HG03039 (cell line): ENCODE measurements around the gene CASQ1.

Source experiments
- ATAC-seq: cut with Tn5 transposase; IDR thresholded peaks from one replicate; pipeline ENCODE4 v1.9.1; 2021; ENCODE audit warnings: mild to moderate bottlenecking, moderate library complexity; ENCODE audit not compliant: unreplicated experiment

Gene CASQ1

GRCh38 chr1:160189649-160190625 is at the start of gene CASQ1:
CASQ1 (plus strand) TSS chr1:160190575; CDS start chr1:160190752, 177 bp downstream.
- ATAC-seq: no peak

DNA sequence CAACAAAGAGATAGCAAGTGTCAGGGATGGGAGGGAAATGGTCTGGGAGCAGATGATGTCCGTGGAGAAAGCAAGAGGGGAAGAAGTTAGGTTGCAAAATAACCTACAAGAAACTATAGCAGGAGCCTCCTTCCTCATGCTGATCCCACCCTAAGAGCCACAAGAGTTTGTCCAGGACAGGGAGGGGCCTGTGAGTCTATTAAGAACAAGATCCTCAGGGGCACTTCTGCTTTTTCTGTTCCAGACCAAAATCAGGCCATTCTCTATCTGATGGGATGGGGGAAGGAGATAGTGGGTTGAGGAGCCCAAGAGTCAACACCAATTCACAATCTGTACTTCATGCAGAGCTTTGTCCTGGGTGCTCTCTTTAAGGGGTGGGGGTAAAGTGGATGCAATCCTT is 46.7 kb upstream of the CASQ1 start:
- no peak for ATAC-seq

DNA sequence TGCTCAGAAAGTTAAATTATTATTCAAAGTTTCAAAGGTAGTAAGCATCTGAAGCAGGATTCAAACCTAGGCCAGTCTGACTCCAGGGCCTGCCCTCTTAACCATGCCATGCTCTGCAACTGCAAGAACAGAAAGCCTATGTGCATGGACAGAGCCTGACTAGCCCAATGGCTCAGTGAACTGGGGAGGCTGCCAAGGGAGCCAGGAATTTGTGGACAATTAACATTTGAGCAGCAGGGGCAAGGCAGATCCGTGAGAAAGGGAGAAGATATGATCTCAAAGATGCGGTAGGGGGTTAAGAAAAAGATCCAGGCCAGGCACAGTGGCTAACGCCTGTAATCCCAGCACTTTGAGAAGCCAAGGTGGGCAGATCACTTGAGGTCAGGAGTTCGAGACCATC is 45.5 kb upstream of the CASQ1 start:
- no peak for ATAC-seq

GRCh38 chr1:160146107-160146506 is 44.3 kb upstream of the CASQ1 start:
- ATAC-seq: no peak

DNA sequence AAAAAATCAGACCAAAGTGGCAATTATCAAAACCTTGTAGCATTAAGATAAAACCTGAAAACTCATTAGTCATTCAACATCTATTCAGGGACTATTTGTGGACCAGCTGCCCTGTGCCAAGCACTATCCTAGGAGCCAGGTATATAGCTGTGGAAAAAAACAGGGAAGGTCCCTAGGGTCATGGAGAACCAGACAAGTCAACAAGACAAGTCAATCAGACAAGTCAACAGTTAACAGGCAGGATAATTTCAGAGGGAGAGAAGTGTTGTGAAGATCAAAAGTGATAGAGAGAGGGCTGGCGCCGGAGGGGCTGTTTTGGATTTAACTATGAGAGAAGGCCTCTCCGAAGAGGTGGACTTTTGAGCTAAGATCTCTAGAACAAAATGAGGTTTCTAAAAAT is 42.3 kb upstream of the CASQ1 start:
- no peak for ATAC-seq

DNA sequence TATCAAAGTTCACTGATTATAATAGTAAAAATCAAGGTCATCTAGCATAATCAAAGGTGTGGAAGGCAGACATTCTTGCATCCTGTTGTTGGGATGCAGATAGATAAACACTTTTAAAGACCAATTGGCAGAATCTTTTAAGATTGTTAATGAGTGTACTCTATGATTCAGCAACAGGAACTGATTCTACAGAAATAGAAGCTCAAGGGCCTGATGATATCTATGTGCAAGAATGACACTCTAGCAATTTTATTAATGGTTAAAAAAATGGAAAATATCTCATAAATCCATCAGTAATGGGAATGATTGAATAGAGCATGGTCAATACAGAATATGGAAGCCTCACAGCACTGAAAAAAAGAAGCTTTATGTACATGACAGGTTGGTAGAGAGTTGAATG is 41.1 kb upstream of the CASQ1 start:
- no peak for ATAC-seq

DNA sequence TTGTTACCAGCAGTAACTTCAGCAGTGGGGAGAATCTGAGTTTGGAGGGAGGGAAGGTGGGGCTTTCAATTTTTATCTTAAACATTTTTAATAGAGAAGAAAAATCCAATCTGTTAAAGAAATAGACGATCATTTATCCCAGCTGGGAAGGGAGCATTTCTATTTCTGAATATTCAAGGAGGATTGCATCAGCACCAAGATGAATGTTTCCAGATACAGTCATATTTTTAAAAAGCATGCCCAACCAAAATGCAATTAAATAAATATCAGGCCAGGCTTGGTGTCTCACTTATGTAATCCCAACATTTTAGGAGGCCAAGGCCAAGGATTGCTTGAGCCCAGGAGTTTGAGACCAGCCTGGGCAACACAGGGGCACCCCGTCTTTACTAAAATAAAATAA is 40.7 kb upstream of the CASQ1 start:
- no peak for ATAC-seq

DNA sequence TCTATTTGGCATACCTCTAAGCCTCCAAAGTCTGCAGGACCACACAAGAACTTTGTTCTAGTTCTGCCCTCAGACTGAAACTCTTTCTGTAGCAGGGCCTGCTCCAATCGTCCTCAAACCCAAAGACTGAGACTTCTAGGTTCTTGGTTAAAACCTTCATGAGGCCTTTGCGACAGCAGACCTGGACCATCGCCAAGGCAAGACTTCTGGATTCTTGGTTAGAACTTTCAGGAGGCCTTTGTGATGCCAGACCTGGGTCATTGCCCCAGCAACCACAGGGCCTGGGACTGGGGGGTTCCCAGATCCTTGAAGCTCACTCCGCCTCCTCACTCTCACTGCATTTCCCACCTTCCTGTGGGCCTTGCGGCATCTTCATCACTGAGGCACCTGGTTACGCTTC is 39.1 kb upstream of the CASQ1 start, which contains the start of gene ATP1A4:
Gene ATP1A4 (plus strand): TSS at position 301 of the 400 bp plus-strand sequence. CDS start 438 bp downstream, outside the sequence.
- ATAC-seq: no peak

DNA sequence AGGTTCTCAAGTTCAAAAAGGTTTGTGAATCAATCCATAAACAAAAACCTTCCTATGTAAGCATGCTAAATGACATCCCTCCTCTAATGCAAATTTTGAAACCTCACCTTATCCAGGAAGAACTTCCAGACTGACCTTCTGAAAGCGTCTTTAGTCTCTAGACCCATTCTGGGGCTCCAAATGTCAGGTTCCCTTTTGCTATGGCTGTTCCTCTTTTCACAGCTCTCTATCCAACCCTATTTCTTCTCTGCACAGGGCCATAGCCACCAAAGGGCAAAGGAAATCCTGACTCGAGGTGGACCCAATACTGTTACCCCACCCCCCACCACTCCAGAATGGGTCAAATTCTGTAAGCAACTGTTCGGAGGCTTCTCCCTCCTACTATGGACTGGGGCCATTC is 35.6 kb upstream of the CASQ1 start:
- ATAC-seq: no peak

DNA sequence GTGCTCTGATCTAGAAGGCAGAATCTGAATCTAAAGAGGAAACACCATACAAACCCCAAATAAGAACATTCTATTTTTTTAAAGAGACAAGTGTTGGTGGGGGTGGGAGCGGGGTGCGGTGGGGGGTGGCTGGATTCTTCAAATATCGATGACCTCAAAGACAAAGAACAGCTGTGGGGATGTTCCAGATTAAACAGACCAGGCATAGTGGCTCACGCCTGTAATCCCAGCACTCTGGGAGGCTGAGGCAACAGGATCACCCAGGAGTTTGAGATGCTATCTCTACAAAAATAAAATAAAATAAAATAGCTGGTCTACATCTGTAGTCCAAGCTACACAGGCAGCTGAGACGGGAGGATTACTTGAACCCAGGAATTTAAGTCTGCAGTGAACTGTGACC is 34.0 kb upstream of the CASQ1 start:
- no peak for ATAC-seq

DNA sequence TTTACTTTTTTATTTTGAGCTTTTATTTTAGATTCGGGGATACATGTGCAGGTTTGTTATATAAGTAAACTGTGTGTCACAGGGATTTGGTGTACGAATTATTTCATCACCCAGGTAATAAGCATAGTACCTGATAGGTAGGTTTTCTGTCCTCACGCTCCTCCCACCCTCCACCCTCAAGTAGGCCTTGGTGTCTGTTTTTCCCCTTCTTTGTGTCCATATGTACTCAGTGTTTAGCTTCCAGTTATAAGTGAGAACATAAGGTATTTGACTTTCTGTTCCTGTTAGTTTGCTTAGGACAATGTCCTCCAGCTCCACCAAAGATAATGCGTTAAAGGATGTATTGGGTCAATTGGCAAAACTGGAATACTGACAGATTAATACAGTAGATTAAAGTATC is 33.2 kb upstream of the CASQ1 start:
- no peak for ATAC-seq

DNA sequence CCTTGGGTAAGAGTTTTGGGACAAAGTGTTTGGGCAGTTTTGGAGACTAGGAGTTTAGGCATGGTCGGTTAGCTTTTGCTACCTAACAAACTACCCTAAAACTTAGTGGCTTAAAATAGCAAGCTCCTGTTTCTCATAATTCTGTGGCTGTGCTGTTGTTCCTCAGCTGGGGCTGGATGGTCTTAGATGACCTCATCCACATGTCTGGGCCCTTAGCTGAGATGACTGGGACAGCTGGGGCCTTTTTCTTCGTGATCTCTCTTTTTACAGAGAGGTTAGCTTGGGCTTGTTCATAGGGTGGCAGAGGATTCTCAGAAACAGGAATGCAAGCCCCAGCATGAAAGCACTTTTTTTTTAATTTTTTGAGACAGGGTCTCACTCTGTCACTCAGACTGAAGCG is 32.3 kb upstream of the CASQ1 start:
- no peak for ATAC-seq

DNA sequence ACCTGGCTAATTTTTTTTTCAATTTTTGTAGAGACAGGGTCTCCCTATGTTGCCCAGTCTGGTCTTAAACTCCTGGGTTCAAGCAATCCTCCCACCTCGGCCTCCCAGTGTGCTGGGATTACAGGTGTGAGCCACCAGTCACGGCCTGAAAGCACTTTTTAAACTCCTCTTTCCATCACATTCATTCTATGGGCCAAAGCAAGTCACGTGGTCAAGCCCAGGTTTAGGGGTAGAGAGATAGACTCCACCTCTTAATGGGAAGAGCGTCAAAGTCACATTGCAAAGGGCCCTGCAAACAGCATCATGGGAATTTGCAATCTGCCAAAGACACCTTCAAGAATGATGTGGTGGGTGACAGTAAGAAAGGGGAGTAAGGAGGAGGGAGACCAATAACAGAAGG is 31.8 kb upstream of the CASQ1 start:
- no peak for ATAC-seq

DNA sequence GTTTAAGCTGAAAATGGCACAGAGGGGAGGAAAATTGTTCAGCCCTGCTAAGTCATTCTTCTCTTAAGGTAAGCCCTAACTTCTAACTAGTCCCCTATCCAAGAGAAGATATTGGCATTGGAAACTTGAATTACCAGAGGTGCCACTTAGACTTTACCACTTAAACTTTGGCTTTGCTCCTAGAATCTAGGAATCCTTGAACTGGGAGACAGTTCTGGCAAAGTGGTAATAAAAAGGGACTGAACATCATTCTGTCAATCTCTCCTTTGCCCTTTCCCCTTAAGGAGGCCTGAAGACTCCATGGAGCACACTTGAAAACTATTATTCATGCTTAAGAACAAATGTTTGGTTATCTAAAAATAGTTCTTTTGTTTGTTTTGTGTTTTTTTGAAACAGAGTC is 30.5 kb upstream of the CASQ1 start:
- ATAC-seq: no peak

DNA sequence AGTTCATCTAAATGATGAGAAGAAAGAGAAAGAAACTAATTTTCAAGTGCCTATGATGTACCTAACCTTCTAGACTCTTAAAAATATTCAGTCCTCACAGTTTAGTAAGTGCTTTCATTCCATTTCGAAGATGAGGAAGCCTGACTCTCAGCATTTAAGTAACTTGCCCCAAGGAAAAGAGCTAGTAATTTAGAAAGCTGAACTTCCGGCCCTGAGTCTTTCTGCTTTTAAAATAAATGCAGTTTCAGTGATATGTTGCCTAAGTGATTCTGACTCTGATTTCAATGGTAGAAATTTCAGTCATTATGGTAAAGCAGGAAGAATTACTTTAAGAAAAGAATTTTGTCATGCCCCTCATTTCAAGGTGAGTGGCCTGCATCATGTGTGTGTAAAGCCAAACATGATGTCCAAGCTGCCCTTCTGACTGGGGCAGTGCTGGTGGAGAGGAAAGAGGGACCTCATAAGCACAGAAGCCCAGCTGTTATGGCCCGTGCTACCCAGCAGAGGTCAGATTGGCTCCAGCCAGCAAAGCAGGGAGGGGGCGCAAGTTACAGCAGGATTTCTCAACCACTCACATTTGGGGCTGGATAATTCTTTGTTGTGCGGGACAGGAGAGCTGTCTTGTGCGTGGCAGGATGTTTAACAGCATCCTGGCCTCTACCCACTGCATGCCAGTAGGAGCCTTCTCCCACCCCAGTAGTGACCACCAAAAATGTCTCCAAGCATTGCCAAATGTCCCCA is 28.2 kb upstream of the CASQ1 start:
- ATAC-seq: no peak

DNA sequence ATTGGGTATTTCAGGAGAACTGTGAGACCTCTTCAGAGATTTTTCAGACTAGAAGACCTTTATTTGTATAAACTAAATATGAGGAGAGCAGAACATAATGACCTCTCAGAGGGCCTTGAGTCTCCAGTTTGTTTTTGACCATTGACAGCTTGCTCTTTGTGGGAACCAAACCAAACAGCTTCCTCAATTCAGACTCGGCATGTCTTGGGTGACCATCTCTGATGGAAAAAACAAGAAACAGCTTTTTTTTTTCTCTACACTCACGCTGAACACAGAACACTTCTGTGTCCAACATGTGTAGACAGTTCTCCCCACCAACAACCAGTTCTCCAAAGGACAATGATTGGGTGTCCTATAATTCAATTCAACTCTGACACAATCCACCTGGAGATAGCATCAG is 27.4 kb upstream of the CASQ1 start:
- ATAC-seq: no peak

- ATAC-seq: no peak
Measured at GRCh38 chr1:160163615-160164014, 26.8 kb upstream of the CASQ1 start.

DNA sequence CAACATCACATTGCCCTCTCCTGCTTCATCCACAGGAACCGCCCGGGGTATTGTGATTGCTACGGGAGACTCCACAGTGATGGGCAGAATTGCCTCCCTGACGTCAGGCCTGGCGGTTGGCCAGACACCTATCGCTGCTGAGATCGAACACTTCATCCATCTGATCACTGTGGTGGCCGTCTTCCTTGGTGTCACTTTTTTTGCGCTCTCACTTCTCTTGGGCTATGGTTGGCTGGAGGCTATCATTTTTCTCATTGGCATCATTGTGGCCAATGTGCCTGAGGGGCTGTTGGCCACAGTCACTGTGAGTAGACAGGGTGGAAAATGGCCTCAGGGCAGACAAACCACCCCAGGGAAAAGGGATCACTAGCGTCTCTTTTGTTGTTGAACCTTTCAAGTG is 26.3 kb upstream of the CASQ1 start:
- no peak for ATAC-seq

GRCh38 chr1:160166166-160166868 is 24.1 kb upstream of the CASQ1 start:
- no peak for ATAC-seq

- ATAC-seq: no peak
Measured at GRCh38 chr1:160167056-160167455, 23.3 kb upstream of the CASQ1 start.

DNA sequence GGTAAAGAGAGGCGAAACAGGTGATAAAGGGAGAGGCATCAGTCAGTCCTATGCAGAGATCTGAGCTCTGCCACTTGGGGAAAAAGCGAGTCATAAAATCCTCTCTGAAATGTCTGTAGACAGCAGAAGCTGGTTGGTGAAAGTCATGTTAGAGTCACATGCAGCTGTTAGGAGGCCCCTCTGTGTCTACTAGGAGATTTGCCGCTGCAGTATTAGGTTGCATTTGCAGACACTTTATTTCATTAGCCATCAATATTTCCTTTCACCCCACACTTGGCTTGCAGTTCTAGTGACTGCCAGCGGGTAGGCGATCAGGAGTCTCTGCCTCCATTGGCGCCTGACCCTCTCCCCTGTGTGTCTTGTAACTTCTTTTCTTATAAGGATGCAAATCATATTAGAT is 22.8 kb upstream of the CASQ1 start:
- ATAC-seq: no peak
